ENCODE results near the gene SCRN3.
"Not testable (repeated sequence)": the region's sequence is repeated elsewhere in the genome, so short reads cannot be mapped to it uniquely, and the experiment has no call there.

Gene SCRN3, protein sequence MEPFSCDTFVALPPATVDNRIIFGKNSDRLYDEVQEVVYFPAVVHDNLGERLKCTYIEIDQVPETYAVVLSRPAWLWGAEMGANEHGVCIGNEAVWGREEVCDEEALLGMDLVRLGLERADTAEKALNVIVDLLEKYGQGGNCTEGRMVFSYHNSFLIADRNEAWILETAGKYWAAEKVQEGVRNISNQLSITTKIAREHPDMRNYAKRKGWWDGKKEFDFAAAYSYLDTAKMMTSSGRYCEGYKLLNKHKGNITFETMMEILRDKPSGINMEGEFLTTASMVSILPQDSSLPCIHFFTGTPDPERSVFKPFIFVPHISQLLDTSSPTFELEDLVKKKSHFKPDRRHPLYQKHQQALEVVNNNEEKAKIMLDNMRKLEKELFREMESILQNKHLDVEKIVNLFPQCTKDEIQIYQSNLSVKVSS

DNA sequence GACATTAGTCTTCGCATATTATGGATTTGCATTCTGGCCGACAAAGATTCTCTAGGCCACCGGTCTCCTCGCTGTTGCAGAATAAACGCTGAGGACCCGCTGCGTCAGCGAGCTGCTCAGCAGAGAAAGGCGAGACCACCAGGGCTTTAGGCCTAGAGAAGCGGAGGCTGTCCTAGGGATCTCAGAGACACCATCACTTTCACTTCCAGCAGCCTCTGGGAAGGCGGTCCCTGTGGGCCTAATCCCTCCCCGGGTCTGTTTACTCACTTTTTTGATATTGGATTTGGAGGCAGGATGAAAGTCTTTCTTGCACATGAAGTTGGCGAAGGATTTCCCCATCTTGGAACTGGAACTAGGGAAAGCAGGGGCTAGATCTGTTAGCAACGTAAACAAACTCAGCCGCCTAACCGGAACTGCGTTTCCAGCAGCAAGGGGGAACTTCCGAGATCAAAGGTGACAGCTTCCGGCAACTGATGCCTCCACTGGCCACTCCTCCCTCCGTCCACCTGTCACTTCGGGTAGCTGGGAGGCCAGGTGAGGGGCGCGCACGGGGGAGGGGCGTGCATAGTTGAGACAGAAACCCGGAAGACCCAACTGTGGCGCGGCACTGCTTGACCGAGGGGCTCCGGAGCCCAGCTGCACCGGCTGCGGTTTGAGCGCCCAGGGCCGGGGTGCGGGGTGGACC, at the start of gene SCRN3:
Gene SCRN3, plus strand, starts transcription at position 447 of the 685 bp plus-strand sequence. CDS start 2,554 bp downstream, outside the sequence.
- Mint-ChIP-seq H3K4me3 (peak within 1 kb of the TSS; percentile 97 to 98), H3K27ac (peak within 1 kb of the TSS; percentile 99), H3K27me3 (no peaks in the 10 kb centered on the region), H3K4me1 (peaks cover 39% of the 10 kb centered on the region), H3K9me3 (peaks cover 0 to 3% of the 10 kb centered on the region in 2 donors)
- ATAC-seq (peak; percentile 97), DNase-seq (peak; percentile 71 to 79)

DNA sequence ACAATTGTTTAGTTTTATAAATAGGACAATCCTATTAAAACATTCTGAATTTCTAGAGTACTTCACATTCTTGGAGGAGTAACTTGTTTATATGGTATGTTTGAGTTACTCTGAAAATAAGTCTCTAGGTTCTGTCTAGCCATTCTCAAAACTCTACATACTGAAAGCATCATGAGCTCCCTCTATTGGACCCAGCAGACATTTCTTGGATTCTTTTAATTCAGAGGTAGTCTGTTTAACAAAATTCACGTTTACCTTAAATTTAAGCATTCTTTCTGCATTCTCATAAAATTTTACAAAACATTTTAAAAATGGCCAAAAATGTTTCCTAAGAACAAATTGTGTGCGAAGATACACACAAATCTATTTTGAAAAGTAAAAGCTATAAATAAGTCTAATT, 45.5 kb upstream of the SCRN3 start:
- Mint-ChIP-seq H3K4me3 (no peak overlapping the region), H3K27me3 (peaks cover 9% of the 10 kb centered on the region), H3K9me3 (no peaks in the 10 kb centered on the region), H3K27ac (no peak overlapping the region), H3K4me1 (no peaks in the 10 kb centered on the region)
- DNase-seq (no peak), ATAC-seq (no peak)

DNA sequence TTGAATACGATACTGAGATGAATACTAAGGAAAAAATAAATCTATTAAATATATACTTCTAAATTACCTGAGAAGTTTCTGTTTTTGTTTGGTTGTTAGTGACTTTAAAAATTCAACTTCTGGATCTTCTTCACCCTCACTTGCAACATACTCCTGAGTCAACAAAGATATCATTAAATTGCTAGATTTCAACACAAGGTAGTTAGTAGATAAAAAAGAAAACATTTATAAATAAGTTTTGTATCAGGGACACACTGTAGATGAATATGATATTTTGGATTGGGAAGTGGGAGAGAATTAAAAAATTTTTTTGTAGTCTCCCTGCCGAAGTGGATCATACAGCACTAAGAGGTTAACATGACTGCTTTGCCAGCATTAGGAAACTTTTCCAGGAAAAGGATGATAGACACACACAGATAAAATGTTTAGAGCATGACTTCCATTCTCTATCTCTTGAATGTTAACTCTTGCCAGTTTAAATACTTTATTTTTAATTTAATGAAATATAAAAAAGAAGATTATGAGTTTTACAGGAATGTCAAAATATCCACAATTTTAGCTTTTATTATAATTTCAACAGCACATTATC, 44.8 kb upstream of the SCRN3 start:
- DNase-seq (no peak), ATAC-seq (no peak)
- Mint-ChIP-seq H3K4me3 (no peak overlapping the region), H3K27ac (no peak overlapping the region), H3K27me3 (peaks cover 3% of the 10 kb centered on the region), H3K4me1 (no peaks in the 10 kb centered on the region), H3K9me3 (no peaks in the 10 kb centered on the region)

DNA sequence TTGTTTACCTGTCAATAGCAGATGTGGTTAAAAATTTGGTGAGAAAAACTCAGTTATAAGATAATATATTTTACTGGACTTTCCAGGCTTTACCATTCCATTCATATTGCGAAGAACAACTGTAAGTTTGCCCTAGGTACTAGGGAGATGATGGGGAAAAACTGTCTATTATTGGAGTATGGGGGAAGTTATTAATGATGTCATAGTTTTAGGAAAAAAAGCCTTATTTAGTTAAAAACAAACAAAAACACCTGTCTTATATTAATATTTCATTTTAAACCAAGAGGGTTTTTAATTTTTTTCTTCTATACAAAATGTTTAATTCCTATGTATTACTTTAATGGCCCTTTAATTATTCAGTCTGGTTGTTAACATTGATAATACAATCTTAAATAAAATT, 42.5 kb upstream of the SCRN3 start:
- ATAC-seq = no peak
- Mint-ChIP-seq H3K27ac (no peak overlapping the region), H3K4me3 (no peak overlapping the region), H3K27me3 (no peaks in the 10 kb centered on the region), H3K4me1 (no peaks in the 10 kb centered on the region), H3K9me3 (no peaks in the 10 kb centered on the region)
- DNase-seq = no peak

GRCh38 chr2:174356347-174356746, 39.2 kb upstream of the SCRN3 start:
- H3K9me3 Mint-ChIP-seq = no peaks in the 10 kb centered on the region
- no peak overlapping the region for H3K4me3 Mint-ChIP-seq
- H3K4me1 Mint-ChIP-seq = no peaks in the 10 kb centered on the region
- no peak for ATAC-seq
- H3K27ac Mint-ChIP-seq = no peak overlapping the region
- no peaks in the 10 kb centered on the region for H3K27me3 Mint-ChIP-seq
- no peak for DNase-seq

- H3K27ac Mint-ChIP-seq, H3K27me3 Mint-ChIP-seq, ATAC-seq, DNase-seq, H3K4me3 Mint-ChIP-seq, H3K4me1 Mint-ChIP-seq: not testable (repeated sequence)
- H3K9me3 Mint-ChIP-seq = peaks cover 8 to 16% of the 10 kb centered on the region in 2 donors
Observed at GRCh38 chr2:174359663-174360062, 35.9 kb upstream of the SCRN3 start.

- no peak for ATAC-seq
- no peak overlapping the region for H3K4me3 Mint-ChIP-seq
- no peaks in the 10 kb centered on the region for H3K4me1 Mint-ChIP-seq
- H3K9me3 Mint-ChIP-seq = peaks cover 19 to 32% of the 10 kb centered on the region in 2 donors
- no peak overlapping the region for H3K27ac Mint-ChIP-seq
- DNase-seq = no peak
- H3K27me3 Mint-ChIP-seq = no peaks in the 10 kb centered on the region
Observed at GRCh38 chr2:174362949-174363348, 32.6 kb upstream of the SCRN3 start.

DNA sequence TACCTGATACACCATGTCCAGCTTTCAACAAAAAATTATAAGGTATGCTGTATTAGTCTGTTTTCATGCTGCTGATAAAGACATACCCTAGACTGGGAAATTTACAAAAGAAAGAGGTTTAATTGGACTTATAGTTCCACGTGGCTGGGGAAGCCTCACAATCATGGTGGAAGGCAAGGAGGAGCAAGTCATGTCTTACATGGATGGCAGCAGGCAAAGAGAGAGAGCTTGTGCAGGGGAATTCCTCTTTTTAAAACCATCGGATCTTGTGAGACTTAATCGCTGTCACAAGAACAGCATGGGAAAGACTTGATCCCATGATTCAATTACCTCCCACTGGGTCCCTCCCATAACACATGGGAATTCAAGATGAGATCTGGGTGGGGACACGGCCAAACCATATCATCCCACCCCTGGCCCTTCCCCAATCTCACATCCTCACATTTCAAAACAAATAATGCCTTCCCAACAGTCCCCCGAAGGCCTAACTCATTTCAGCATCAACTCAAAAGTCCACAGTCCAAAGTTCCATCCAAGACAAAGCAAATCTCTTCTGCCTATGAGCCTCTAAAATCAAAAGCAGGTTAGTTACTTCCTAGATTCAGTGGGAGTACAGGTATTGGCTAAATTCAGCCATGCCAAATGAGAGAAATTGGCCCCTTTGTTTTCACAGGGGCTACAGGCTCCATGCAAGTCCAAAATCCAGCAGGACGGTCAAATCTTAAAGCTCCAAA, 31.9 kb upstream of the SCRN3 start:
- peaks cover 19 to 32% of the 10 kb centered on the region in 2 donors for H3K9me3 Mint-ChIP-seq
- H3K27me3 Mint-ChIP-seq, H3K27ac Mint-ChIP-seq, H3K4me1 Mint-ChIP-seq, ATAC-seq, H3K4me3 Mint-ChIP-seq, DNase-seq: not testable (repeated sequence)

DNA sequence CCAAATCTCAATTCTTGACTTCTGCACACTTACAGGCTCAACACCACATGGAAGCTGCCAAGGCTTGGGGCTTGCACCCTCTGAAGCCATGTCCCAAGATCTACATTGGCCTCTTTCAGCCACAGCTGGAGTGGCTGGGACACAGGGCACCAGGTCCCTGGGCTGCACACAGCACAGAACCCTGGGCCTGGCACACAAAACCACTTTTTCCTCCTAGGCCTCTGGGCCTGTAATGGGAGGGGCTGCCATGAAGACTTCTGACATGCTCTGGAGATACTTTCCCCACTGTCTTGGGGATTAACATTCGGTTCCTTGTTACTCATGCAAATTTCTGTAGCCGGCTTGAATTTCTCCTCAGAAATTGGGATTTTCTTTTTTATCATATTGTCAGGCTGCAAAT, 30.9 kb upstream of the SCRN3 start:
- Mint-ChIP-seq H3K4me3 (no peak overlapping the region), H3K9me3 (peaks cover 19 to 32% of the 10 kb centered on the region in 2 donors), H3K4me1 (no peaks in the 10 kb centered on the region), H3K27ac (no peak overlapping the region), H3K27me3 (no peaks in the 10 kb centered on the region)
- ATAC-seq (no peak), DNase-seq (no peak)

- no peak overlapping the region for H3K4me3 Mint-ChIP-seq
- no peaks in the 10 kb centered on the region for H3K27me3 Mint-ChIP-seq
- no peaks in the 10 kb centered on the region for H3K4me1 Mint-ChIP-seq
- no peak overlapping the region for H3K27ac Mint-ChIP-seq
- ATAC-seq = no peak
- H3K9me3 Mint-ChIP-seq = peaks cover 19 to 32% of the 10 kb centered on the region in 2 donors
- no peak for DNase-seq
Observed at GRCh38 chr2:174365571-174365970, 30.0 kb upstream of the SCRN3 start.

GRCh38 chr2:174368691-174369090, 26.8 kb upstream of the SCRN3 start:
- DNase-seq (no peak), ATAC-seq (no peak)
- no peaks in the 10 kb centered on the region for H3K27me3 Mint-ChIP-seq
- H3K27ac Mint-ChIP-seq = no peak overlapping the region
- H3K4me3 Mint-ChIP-seq = no peak overlapping the region
- H3K4me1 Mint-ChIP-seq = no peaks in the 10 kb centered on the region
- peaks cover 11 to 26% of the 10 kb centered on the region in 2 donors for H3K9me3 Mint-ChIP-seq

- H3K4me1 Mint-ChIP-seq = no peaks in the 10 kb centered on the region
- no peak overlapping the region for H3K27ac Mint-ChIP-seq
- H3K4me3 Mint-ChIP-seq = no peak overlapping the region
- ATAC-seq (no peak), DNase-seq (no peak)
- H3K9me3 Mint-ChIP-seq = no peaks in the 10 kb centered on the region
- H3K27me3 Mint-ChIP-seq = no peaks in the 10 kb centered on the region
Observed at GRCh38 chr2:174376967-174377366, 18.6 kb upstream of the SCRN3 start.

DNA sequence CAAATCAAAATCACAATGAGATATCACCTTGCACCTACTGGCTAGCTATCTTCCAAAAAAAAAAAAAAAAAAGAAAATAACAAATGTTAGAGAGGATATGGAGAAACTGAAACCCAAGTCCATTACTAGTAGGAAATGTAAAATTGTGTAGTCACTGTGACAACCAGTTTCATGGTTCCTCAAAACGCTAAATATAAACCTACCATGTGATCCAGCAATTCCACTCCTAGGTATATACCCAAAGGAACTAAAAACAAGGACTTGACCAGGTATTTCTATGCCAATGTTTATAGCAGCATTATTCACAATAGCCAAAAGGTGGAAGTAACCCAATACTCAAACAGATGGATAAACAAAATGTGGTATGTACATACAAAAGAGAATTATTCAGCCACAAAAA, 11.7 kb upstream of the SCRN3 start:
- Mint-ChIP-seq H3K4me1 (peaks cover 5% of the 10 kb centered on the region), H3K27me3 (no peaks in the 10 kb centered on the region)

GRCh38 chr2:174385201-174385600, 10.3 kb upstream of the SCRN3 start:
- H3K27ac Mint-ChIP-seq = no peak overlapping the region
- H3K27me3 Mint-ChIP-seq = no peaks in the 10 kb centered on the region

More for the DNA sequence above, 11.7 kb upstream of the SCRN3 start:
- no peak overlapping the region for H3K27ac Mint-ChIP-seq
- H3K4me3 Mint-ChIP-seq = no peak overlapping the region
- ATAC-seq = no peak
- no peak for DNase-seq
- H3K9me3 Mint-ChIP-seq = peaks cover 2% of the 10 kb centered on the region in 2 donors

GRCh38 chr2:174388706-174389105, 6.8 kb upstream of the SCRN3 start:
- H3K27me3 Mint-ChIP-seq, H3K4me3 Mint-ChIP-seq, DNase-seq, ATAC-seq, H3K27ac Mint-ChIP-seq: not testable (repeated sequence)
- peaks cover 20% of the 10 kb centered on the region for H3K4me1 Mint-ChIP-seq
- H3K9me3 Mint-ChIP-seq = peaks cover 7 to 10% of the 10 kb centered on the region in 2 donors

More at GRCh38 chr2:174385201-174385600, 10.3 kb upstream of the SCRN3 start:
- DNase-seq = no peak
- Mint-ChIP-seq H3K9me3 (peaks cover 7% of the 10 kb centered on the region in 2 donors), H3K4me3 (no peak overlapping the region), H3K4me1 (peaks cover 11% of the 10 kb centered on the region)
- no peak for ATAC-seq
